IPS-15b (cell line): ENCODE results near the gene SZT2.

Source experiments
- H3K27me3 ChIP-seq: one replicate; pipeline ENCODE4 v1.6.1; 2013; ENCODE audit warnings: low read length; ENCODE audit not compliant: control insufficient read depth, insufficient read depth
- H3K36me3 ChIP-seq: one replicate; pipeline ENCODE4 v1.6.1; 2013; ENCODE audit warnings: low read length; ENCODE audit not compliant: control insufficient read depth, insufficient read depth
- H3K4me1 ChIP-seq: one replicate; pipeline ENCODE4 v1.6.1; 2013; ENCODE audit warnings: mild to moderate bottlenecking, low read length; ENCODE audit not compliant: control insufficient read depth, insufficient read depth
- H3K4me3 ChIP-seq: one replicate; pipeline ENCODE4 v1.5.1; 2013; ENCODE audit warnings: low read depth, low read length
- H3K9ac ChIP-seq: one replicate; pipeline ENCODE4 v1.6.1; 2013; ENCODE audit warnings: low read depth, mild to moderate bottlenecking, low read length
- H3K9me3 ChIP-seq: one replicate; pipeline ENCODE4 v1.6.1; 2013; ENCODE audit warnings: mild to moderate bottlenecking, low read length; ENCODE audit not compliant: control insufficient read depth, insufficient read depth

Gene SZT2

GRCh38 chr1:43377831-43378230 lies 11.9 kb upstream of the SZT2 start:
- Histone ChIP-seq H3K9me3 (no peaks in the 10 kb centered on the region), H3K4me1 (no peaks in the 10 kb centered on the region), H3K36me3 (no peaks in the 10 kb centered on the region), H3K4me3 (no peak overlapping the region), H3K27me3 (no peaks in the 10 kb centered on the region), H3K9ac (no peak overlapping the region)

DNA sequence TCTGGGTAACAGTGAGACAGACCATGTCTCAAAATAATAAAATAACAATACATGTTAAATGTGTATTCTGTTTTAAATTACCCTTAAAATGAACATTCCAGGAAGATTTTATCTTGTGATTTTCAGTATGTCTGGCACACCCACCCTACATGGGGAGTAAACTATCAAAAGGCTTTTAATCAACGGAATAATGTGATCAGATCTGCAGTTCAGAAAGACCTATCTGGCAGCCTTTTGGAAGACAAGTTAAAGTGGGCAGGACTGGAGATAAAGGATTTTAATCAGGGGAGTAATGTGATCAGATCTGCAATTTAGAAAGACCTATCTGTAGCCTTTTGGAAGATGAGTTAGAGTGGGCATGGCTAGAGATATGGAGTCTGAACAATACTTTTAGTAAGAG lies 10.2 kb upstream of the SZT2 start:
- Histone ChIP-seq H3K4me1 (no peaks in the 10 kb centered on the region), H3K27me3 (no peaks in the 10 kb centered on the region), H3K36me3 (peaks cover 10% of the 10 kb centered on the region), H3K4me3 (no peak overlapping the region), H3K9ac (no peak overlapping the region), H3K9me3 (no peaks in the 10 kb centered on the region)

GRCh38 chr1:43381612-43382011 lies 8.1 kb upstream of the SZT2 start:
- H3K4me1 ChIP-seq = no peaks in the 10 kb centered on the region
- no peak overlapping the region for H3K4me3 ChIP-seq
- no peaks in the 10 kb centered on the region for H3K9me3 ChIP-seq
- H3K9ac ChIP-seq = no peak overlapping the region
- peaks cover 23% of the 10 kb centered on the region for H3K36me3 ChIP-seq
- H3K27me3 ChIP-seq = no peaks in the 10 kb centered on the region

DNA sequence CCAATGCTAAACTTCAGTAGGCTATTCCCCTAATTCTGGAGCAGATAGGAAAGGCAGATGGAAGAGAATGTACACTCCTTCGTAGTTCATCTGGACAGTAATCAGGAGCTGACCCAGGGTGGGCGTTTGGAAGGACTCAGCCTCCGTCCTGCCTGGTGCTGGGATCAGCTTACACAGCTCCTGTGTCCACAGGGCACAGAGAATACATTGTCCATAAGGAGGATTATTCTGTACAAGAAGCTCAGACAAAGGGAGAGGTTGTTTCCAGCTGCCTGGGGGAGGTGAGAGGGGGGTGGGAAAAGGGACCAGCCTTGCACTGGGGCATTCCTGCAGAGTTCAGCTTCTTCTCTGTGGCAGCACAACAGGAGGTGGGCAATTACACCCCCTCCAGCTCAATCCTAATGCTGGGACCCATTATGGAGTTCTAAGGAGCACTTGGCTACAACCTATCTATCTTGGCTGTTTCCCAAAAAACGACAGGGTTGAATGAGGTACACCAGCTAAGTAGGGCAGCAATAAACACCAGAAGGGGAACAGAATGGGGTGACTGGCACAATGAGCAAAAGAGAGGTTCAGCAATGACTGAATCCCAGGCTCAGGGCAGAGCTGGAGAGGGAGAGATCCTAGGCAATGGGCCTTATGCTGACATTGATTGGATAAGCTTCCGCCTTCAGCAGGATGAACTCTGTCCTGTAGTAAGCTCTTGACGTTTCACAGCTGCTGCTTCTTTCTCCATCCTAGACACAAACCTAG lies 7.5 kb upstream of the SZT2 start:
- no peak overlapping the region for H3K4me3 ChIP-seq
- H3K36me3 ChIP-seq = peaks cover 28% of the 10 kb centered on the region
- no peaks in the 10 kb centered on the region for H3K4me1 ChIP-seq
- no peak overlapping the region for H3K9ac ChIP-seq
- no peaks in the 10 kb centered on the region for H3K9me3 ChIP-seq
- H3K27me3 ChIP-seq = no peaks in the 10 kb centered on the region

DNA sequence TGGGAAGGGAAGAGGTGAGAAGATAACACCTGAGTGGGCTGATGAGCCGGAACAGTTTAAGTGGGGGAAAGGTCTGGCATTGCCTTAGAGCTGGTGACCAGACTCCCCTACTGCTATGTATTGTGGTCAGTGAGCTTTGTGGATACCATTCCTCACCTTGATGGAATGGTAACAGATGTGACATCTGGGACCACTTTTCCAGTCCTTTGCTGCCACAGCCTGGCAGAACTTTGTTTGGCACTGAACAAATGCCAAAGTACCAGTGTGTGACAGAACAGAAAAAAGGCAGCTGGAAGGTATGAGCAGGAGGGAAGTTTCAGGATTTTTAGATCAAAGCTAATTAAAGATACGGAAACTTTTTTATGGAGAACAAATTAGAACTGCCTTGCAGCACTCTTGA lies 6.2 kb upstream of the SZT2 start:
- peaks cover 28% of the 10 kb centered on the region for H3K36me3 ChIP-seq
- H3K9me3 ChIP-seq = no peaks in the 10 kb centered on the region
- H3K4me1 ChIP-seq = no peaks in the 10 kb centered on the region
- H3K4me3 ChIP-seq = no peak overlapping the region
- no peak overlapping the region for H3K9ac ChIP-seq
- H3K27me3 ChIP-seq = no peaks in the 10 kb centered on the region

DNA sequence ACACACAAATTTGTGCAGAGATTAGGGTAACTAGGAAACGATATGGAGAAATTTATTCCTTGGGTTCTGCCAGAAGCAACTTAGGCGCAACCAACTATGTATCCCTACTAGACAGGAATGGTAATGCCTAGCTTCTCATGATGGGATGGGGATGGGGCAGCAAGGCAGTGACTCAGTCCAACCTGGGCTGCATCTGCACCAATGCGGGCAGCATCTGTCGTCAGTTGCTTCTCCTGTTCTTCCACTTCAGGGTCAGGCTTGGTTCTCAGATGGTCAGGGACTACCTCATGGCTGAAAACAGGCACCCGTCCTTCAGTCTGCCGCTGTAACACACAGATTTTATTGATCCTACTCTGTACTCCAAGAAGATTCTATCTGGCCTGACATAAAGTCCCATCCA lies 3.0 kb upstream of the SZT2 start:
- Histone ChIP-seq H3K9me3 (no peaks in the 10 kb centered on the region), H3K27me3 (no peaks in the 10 kb centered on the region), H3K4me3 (no peak overlapping the region), H3K4me1 (peaks cover 4% of the 10 kb centered on the region), H3K9ac (no peak overlapping the region), H3K36me3 (peaks cover 28% of the 10 kb centered on the region)

DNA sequence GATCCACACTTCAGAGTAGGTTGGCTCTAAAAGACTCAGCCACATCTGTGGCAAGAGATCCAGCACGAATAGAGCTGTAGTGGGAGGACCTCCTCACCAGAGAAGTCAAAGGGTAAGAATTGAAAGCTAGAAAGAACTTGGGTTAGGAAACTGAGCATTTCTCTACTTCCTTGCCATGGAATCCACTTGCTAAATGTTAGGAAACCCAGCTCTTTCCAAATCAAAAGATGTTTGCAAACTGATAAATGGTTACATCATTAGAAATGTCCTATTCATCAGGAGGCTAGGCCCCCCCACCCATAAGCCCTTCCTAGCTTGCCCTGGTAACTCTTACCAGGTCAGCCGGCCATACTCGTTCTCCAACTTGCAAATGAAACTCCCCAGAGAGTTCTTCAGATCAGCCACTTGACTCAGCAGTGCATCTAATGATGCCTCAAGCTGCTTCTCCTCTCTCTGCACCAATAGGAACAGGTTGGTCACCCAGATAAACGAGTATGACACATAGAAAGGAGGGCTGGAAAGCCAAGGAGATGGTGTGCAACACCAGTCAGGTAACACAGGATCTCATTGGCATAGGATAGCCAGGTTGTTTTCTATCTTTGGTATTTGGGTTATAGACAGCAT lies 1.6 kb upstream of the SZT2 start:
- Histone ChIP-seq H3K9me3 (no peaks in the 10 kb centered on the region), H3K27me3 (no peaks in the 10 kb centered on the region), H3K9ac (peak overlapping the region; percentile 68), H3K4me1 (peaks cover 4% of the 10 kb centered on the region), H3K4me3 (peak overlapping the region; percentile 93), H3K36me3 (peaks cover 28% of the 10 kb centered on the region)

DNA sequence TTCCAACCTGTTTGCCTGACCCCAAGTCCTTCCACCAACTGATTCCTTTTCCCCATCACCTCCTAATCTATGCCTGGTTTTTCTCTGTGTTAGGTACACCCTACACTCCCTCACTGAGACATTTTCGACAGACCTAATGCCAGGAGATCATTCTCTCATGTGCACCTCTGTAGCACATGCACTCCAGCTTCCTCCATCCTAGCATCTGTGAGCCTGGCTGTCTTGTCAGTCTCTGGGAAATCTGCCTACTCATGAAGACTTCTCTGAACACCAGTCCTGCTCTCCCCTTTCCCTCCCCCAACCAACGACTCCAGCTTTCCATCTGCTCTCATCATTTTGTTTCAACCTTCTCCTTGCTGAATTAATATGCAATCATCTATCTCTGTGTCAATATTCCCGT lies 1.1 kb upstream of the SZT2 start:
- peak overlapping the region; percentile 68 for H3K9ac ChIP-seq
- H3K9me3 ChIP-seq = no peaks in the 10 kb centered on the region
- peak overlapping the region; percentile 93 for H3K4me3 ChIP-seq
- H3K36me3 ChIP-seq = peaks cover 24% of the 10 kb centered on the region
- H3K4me1 ChIP-seq = peaks cover 4% of the 10 kb centered on the region
- H3K27me3 ChIP-seq = no peaks in the 10 kb centered on the region

DNA sequence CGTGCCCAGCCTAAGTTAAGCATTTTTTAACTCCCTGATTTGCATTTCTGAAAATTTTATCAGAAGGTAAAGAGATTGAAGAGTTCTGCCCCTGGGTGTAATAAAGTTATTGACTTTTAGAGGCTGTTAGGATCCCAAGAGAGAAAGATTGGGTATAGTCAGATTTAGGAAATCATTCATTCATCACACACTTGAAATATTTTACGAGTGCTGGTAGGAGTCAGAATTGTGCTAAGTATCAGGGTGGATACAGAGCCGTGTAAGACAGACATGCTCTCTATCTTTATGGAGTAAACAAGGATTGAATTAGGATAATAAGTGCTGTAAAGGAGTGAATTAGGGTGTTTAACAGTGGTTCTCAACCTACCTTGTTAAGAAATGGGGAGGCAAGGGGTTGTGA lies 3.0 kb downstream of the SZT2 start:
- Histone ChIP-seq H3K27me3 (no peaks in the 10 kb centered on the region), H3K9ac (no peak overlapping the region), H3K4me3 (no peak overlapping the region), H3K4me1 (peaks cover 4% of the 10 kb centered on the region), H3K9me3 (no peaks in the 10 kb centered on the region), H3K36me3 (no peaks in the 10 kb centered on the region)

DNA sequence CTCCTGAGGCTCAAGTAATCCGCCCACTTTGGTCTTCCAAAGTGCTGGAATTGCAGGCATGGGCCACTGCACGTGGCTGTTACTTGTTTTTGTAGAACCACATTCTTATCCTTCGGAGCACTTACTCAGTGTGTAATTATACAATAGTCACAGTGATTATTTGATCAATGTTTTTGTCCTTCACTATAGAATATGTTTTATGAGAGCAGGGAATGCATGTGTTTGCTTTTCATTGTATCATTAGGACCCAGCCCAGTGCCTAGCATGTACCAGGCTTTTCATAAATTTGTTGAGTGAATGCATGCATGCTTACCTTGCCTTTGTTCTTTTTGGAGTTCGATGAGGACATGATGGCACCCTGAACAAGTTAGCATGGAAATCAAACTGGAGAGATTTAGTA lies 5.8 kb downstream of the SZT2 start:
- H3K9ac ChIP-seq = no peak overlapping the region
- H3K36me3 ChIP-seq = no peaks in the 10 kb centered on the region
- H3K4me3 ChIP-seq = no peak overlapping the region

DNA sequence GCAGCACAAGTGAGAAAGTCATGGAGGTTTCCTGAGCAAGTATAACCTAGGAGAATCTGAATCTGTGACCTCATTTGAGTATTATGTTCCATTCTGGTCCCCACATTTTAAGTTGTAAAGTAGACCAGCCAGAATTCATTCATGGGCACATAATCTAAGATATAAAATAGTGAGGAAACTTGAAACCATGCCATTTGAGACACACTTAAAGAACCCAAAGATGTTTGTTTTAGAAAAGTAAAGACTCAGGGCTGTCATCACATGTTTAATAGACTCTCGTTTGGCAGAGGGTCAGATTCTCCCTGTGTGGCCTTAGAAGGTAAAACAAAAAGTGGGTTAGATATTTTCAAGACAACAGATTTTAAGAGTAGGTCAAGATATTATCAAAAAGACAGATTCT lies 6.4 kb downstream of the SZT2 start:
- no peaks in the 10 kb centered on the region for H3K4me1 ChIP-seq
- no peaks in the 10 kb centered on the region for H3K36me3 ChIP-seq
- H3K9me3 ChIP-seq = no peaks in the 10 kb centered on the region
- H3K27me3 ChIP-seq = no peaks in the 10 kb centered on the region
- no peak overlapping the region for H3K4me3 ChIP-seq
- H3K9ac ChIP-seq = no peak overlapping the region

More for the DNA sequence above, 5.8 kb downstream of the SZT2 start:
- no peaks in the 10 kb centered on the region for H3K27me3 ChIP-seq
- H3K4me1 ChIP-seq = no peaks in the 10 kb centered on the region
- H3K9me3 ChIP-seq = no peaks in the 10 kb centered on the region

DNA sequence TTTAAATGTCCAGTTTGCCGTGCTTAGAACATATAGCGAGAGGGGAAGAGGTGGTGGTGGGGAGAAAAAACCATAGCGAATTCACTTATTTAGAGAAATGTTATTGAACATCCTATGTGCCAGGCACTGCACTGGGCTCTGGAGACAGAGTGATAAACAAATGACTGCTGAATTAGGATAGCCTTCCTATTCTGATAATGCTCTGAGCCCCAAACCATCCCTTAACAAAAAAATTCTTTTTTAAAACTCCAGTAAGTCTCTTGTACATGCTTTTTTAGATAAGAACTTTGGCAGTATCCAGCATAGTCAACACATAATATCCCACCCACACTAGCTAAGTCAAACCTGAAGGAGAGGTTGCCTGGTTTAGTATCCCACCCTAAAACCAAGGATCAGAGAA lies 8.5 kb downstream of the SZT2 start:
- no peaks in the 10 kb centered on the region for H3K9me3 ChIP-seq
- no peak overlapping the region for H3K9ac ChIP-seq
- peaks cover 2% of the 10 kb centered on the region for H3K36me3 ChIP-seq
- no peak overlapping the region for H3K4me3 ChIP-seq
- H3K27me3 ChIP-seq = no peaks in the 10 kb centered on the region
- no peaks in the 10 kb centered on the region for H3K4me1 ChIP-seq
